ENCODE data around the gene CASKIN1.

CASKIN1 gene

GRCh38 chr16:2194852-2195321 lies 1.5 kb downstream of the CASKIN1 start:
- Histone ChIP-seq H3K27me3 (ENCODE audit: insufficient read depth, insufficient read length) (peaks cover 46% of the 10 kb centered on the region), H3K4me1 (ENCODE audit: insufficient read depth, insufficient read length) (peaks cover 36% of the 10 kb centered on the region), H3K4me3 (ENCODE audit: insufficient read length, low read depth) (peak overlapping the region; percentile 38), H3K36me3 (ENCODE audit: insufficient read depth, insufficient read length, low read length) (no peaks in the 10 kb centered on the region), H3K9me3 (ENCODE audit: insufficient read depth, low read length) (no peaks in the 10 kb centered on the region), H3K9ac (ENCODE audit: insufficient read length, low read depth) (no peak overlapping the region)
- TF ChIP-seq YY1 (IDR thresholded peaks at IDR 0.05; ENCODE audit: insufficient read depth, insufficient read length) (no peak), ZNF274 (IDR thresholded peaks at IDR 0.05; ENCODE audit: low read depth, low read length) (no peak), SUZ12 (IDR thresholded peaks at IDR 0.05; ENCODE audit: extremely low read depth, insufficient read depth, insufficient read length) (no peak)
- peak; percentile 67 for DNase-seq (ENCODE audit: low read depth, low spot score)

GRCh38 chr16:2194166-2194834 lies 2.1 kb downstream of the CASKIN1 start:
- H3K4me3 ChIP-seq (ENCODE audit: insufficient read length, low read depth): no peak overlapping the region
- TF ChIP-seq YY1 (IDR thresholded peaks at IDR 0.05; ENCODE audit: insufficient read depth, insufficient read length) (no peak), ZNF274 (IDR thresholded peaks at IDR 0.05; ENCODE audit: low read depth, low read length) (no peak), SUZ12 (IDR thresholded peaks at IDR 0.05; ENCODE audit: extremely low read depth, insufficient read depth, insufficient read length) (no peak)
- no peaks in the 10 kb centered on the region for H3K9me3 ChIP-seq (ENCODE audit: insufficient read depth, low read length)
- no peaks in the 10 kb centered on the region for H3K36me3 ChIP-seq (ENCODE audit: insufficient read depth, insufficient read length, low read length)
- peaks cover 32% of the 10 kb centered on the region for H3K4me1 ChIP-seq (ENCODE audit: insufficient read depth, insufficient read length)
- DNase-seq (ENCODE audit: low read depth, low spot score): no peak
- H3K9ac ChIP-seq (ENCODE audit: insufficient read length, low read depth): peak overlapping the region; percentile 29
- peaks cover 45% of the 10 kb centered on the region for H3K27me3 ChIP-seq (ENCODE audit: insufficient read depth, insufficient read length)

- Histone ChIP-seq H3K36me3 (ENCODE audit: insufficient read depth, insufficient read length, low read length) (no peaks in the 10 kb centered on the region), H3K4me1 (ENCODE audit: insufficient read depth, insufficient read length) (peaks cover 29% of the 10 kb centered on the region), H3K9me3 (ENCODE audit: insufficient read depth, low read length) (no peaks in the 10 kb centered on the region), H3K4me3 (ENCODE audit: insufficient read length, low read depth) (no peak overlapping the region), H3K9ac (ENCODE audit: insufficient read length, low read depth) (no peak overlapping the region), H3K27me3 (ENCODE audit: insufficient read depth, insufficient read length) (peaks cover 19% of the 10 kb centered on the region)
- no peak for DNase-seq (ENCODE audit: low read depth, low spot score)
- TF ChIP-seq ZNF274 (IDR thresholded peaks at IDR 0.05; ENCODE audit: low read depth, low read length) (no peak), SUZ12 (IDR thresholded peaks at IDR 0.05; ENCODE audit: extremely low read depth, insufficient read depth, insufficient read length) (no peak), YY1 (IDR thresholded peaks at IDR 0.05; ENCODE audit: insufficient read depth, insufficient read length) (no peak)
Observed at GRCh38 chr16:2191446-2191706, 5.0 kb downstream of the CASKIN1 start.

- Histone ChIP-seq H3K4me3 (ENCODE audit: insufficient read length, low read depth) (no peak overlapping the region), H3K9me3 (ENCODE audit: insufficient read depth, low read length) (no peaks in the 10 kb centered on the region), H3K9ac (ENCODE audit: insufficient read length, low read depth) (peak overlapping the region; percentile 61), H3K36me3 (ENCODE audit: insufficient read depth, insufficient read length, low read length) (no peaks in the 10 kb centered on the region), H3K4me1 (ENCODE audit: insufficient read depth, insufficient read length) (peaks cover 31% of the 10 kb centered on the region), H3K27me3 (ENCODE audit: insufficient read depth, insufficient read length) (peaks cover 18% of the 10 kb centered on the region)
- DNase-seq (ENCODE audit: low read depth, low spot score): no peak
- no peak for TF ChIP-seq ZNF274 (IDR thresholded peaks at IDR 0.05; ENCODE audit: low read depth, low read length)
- no peak for TF ChIP-seq SUZ12 (IDR thresholded peaks at IDR 0.05; ENCODE audit: extremely low read depth, insufficient read depth, insufficient read length)
- TF ChIP-seq YY1 (IDR thresholded peaks at IDR 0.05; ENCODE audit: insufficient read depth, insufficient read length): no peak
Observed at GRCh38 chr16:2190659-2191445, 5.6 kb downstream of the CASKIN1 start.

- H3K9ac ChIP-seq (ENCODE audit: insufficient read length, low read depth): peak overlapping the region; percentile 61
- no peak for DNase-seq (ENCODE audit: low read depth, low spot score)
- peaks cover 11% of the 10 kb centered on the region for H3K27me3 ChIP-seq (ENCODE audit: insufficient read depth, insufficient read length)
Observed at GRCh38 chr16:2190002-2190658, 6.3 kb downstream of the CASKIN1 start.

GRCh38 chr16:2189252-2189893 lies 7.0 kb downstream of the CASKIN1 start:
- Histone ChIP-seq H3K27me3 (ENCODE audit: insufficient read depth, insufficient read length) (peaks cover 3% of the 10 kb centered on the region), H3K4me3 (ENCODE audit: insufficient read length, low read depth) (no peak overlapping the region), H3K4me1 (ENCODE audit: insufficient read depth, insufficient read length) (peaks cover 21% of the 10 kb centered on the region), H3K9me3 (ENCODE audit: insufficient read depth, low read length) (no peaks in the 10 kb centered on the region), H3K36me3 (ENCODE audit: insufficient read depth, insufficient read length, low read length) (peaks cover under 1% of the 10 kb centered on the region), H3K9ac (ENCODE audit: insufficient read length, low read depth) (peak overlapping the region; percentile 32)
- DNase-seq (ENCODE audit: low read depth, low spot score): no peak
- TF ChIP-seq SUZ12 (IDR thresholded peaks at IDR 0.05; ENCODE audit: extremely low read depth, insufficient read depth, insufficient read length): no peak

More at GRCh38 chr16:2190002-2190658, 6.3 kb downstream of the CASKIN1 start:
- Histone ChIP-seq H3K4me1 (ENCODE audit: insufficient read depth, insufficient read length) (peaks cover 27% of the 10 kb centered on the region), H3K4me3 (ENCODE audit: insufficient read length, low read depth) (no peak overlapping the region), H3K9me3 (ENCODE audit: insufficient read depth, low read length) (no peaks in the 10 kb centered on the region), H3K36me3 (ENCODE audit: insufficient read depth, insufficient read length, low read length) (no peaks in the 10 kb centered on the region)
- TF ChIP-seq ZNF274 (IDR thresholded peaks at IDR 0.05; ENCODE audit: low read depth, low read length): no peak
- no peak for TF ChIP-seq SUZ12 (IDR thresholded peaks at IDR 0.05; ENCODE audit: extremely low read depth, insufficient read depth, insufficient read length)
- TF ChIP-seq YY1 (IDR thresholded peaks at IDR 0.05; ENCODE audit: insufficient read depth, insufficient read length): no peak

All from NT2/D1 (cell line).